Smooth muscle cell (in vitro differentiated cells): ENCODE results near the gene MDN1. TPM values are rescaled to one million over a fixed set of nuclear protein-coding genes. Genes with fewer than 3 reads are reported as not detected.

Experiments
- DNase-seq: peaks from one replicate; lab custom pipeline; 2025; ENCODE audit not compliant: unreplicated experiment; lab: John Stamatoyannopoulos, UW
- H2AFZ ChIP-seq: fragments of 200-600 bp; sonication (generic); 2 replicates; pipeline ENCODE4 v1.6.0; 2016; ENCODE audit warnings: antibody characterized with exemption, low read depth, mild to moderate bottlenecking
- H3F3A ChIP-seq: fragments of 200-600 bp; sonication (generic); 2 replicates; pipeline ENCODE4 v1.6.0; 2017; ENCODE audit warnings: antibody characterized with exemption, low read depth
- H3K27ac ChIP-seq: fragments of 200-600 bp; sonication (generic); 2 replicates; pipeline ENCODE4 v1.5.1; 2016; ENCODE audit warnings: low read depth, mild to moderate bottlenecking
- H3K27me3 ChIP-seq: fragments of 200-600 bp; sonication (generic); 2 replicates; pipeline ENCODE4 v1.6.1; 2016; ENCODE audit warnings: low read depth, mild to moderate bottlenecking
- H3K36me3 ChIP-seq: fragments of 200-600 bp; sonication (generic); 2 replicates; pipeline ENCODE4 v1.5.1; 2016; ENCODE audit warnings: low read depth
- H3K4me1 ChIP-seq: fragments of 200-600 bp; sonication (generic); 2 replicates; pipeline ENCODE4 v1.5.1; 2016; ENCODE audit warnings: low read depth
- H3K4me2 ChIP-seq: fragments of 200-600 bp; sonication (generic); 2 replicates; pipeline ENCODE4 v1.6.0; 2016; ENCODE audit warnings: mild to moderate bottlenecking
- H3K4me3 ChIP-seq: fragments of 200-600 bp; sonication (generic); 2 replicates; pipeline ENCODE4 v1.5.1; 2016; ENCODE audit warnings: mild to moderate bottlenecking
- H3K79me2 ChIP-seq: fragments of 200-600 bp; sonication (generic); 2 replicates; pipeline ENCODE4 v1.6.0; 2016; ENCODE audit warnings: low read depth, mild to moderate bottlenecking
- H3K9ac ChIP-seq: fragments of 200-600 bp; sonication (generic); 2 replicates; pipeline ENCODE4 v1.6.0; 2016; ENCODE audit warnings: low read depth
- H3K9me3 ChIP-seq: fragments of 200-600 bp; sonication (generic); replicated peaks from 2 replicates; pipeline ENCODE4 v1.5.1; 2016; ENCODE audit warnings: low read depth
- H4K20me1 ChIP-seq: fragments of 200-600 bp; sonication (generic); 2 replicates; pipeline ENCODE4 v1.6.0; 2016; ENCODE audit warnings: low read depth
- WGBS: methylation state at CpG from one replicate; pipeline ENCODE4 v1.1.7; 2016; ENCODE audit warnings: low lambda C conversion rate; 5-methylcytosine and 5-hydroxymethylcytosine counted together
- polyA plus RNA-seq: library from polyadenylated mRNA; unstranded; fragments of >200 nt; fragmentation: Nextera tagmentation; extraction: Ambion mirVana; gene quantifications from 2 replicates; pipeline ENCODE4 v1.2.1, GENCODE V29; 2016
- total RNA-seq: library from RNA; depleted of rRNA; stranded (reverse); fragments of >200 nt; gene quantifications from 2 replicates; pipeline ENCODE4 v1.2.3, GENCODE V29; 2014
- TF ChIP-seq, protein P1 (sequence below): fragments of 200-600 bp; sonication (generic); IDR thresholded peaks from 2 replicates; pipeline ENCODE4 v1.5.1; 2017; ENCODE audit warnings: borderline replicate concordance, mild to moderate bottlenecking, antibody characterized with exemption; ENCODE audit not compliant: insufficient read depth, poor library complexity, severe bottlenecking

The MDN1 gene
- total and polyA plus RNA-seq, 2 experiments from 2014 or later: 6.4 to 16.5 TPM

DNA sequence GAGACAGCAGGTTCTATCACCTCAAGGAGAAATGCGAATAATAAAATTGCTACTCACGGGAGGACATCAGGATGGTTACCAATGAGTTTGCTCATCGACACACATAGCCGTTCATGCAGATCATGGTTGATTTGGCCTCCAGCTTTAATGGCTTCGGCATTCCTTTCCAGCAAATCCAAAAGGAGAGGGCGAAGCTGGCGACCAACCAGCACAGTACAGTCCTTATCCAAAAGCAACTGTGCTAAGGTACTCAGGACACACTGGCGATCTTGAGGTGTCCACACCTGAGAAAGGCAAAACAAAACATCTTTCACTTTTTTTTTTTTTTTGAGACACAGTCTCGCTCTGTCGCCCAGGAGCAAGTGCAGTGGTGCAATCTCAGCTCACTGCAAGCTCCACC lies 16.3 kb downstream of the MDN1 start:
- Histone ChIP-seq H3K4me2 (no peak overlapping the region), H3K9ac (no peak overlapping the region), H3F3A (no peaks in the 10 kb centered on the region), H3K79me2 (peaks cover 32% of the 10 kb centered on the region), H2AFZ (no peak overlapping the region), H3K27ac (no peak overlapping the region), H4K20me1 (peaks cover 22% of the 10 kb centered on the region), H3K4me3 (no peak overlapping the region), H3K9me3 (no peaks in the 10 kb centered on the region), H3K4me1 (no peaks in the 10 kb centered on the region), H3K27me3 (no peaks in the 10 kb centered on the region), H3K36me3 (no peaks in the 10 kb centered on the region)
- TF ChIP-seq, protein P1, sequence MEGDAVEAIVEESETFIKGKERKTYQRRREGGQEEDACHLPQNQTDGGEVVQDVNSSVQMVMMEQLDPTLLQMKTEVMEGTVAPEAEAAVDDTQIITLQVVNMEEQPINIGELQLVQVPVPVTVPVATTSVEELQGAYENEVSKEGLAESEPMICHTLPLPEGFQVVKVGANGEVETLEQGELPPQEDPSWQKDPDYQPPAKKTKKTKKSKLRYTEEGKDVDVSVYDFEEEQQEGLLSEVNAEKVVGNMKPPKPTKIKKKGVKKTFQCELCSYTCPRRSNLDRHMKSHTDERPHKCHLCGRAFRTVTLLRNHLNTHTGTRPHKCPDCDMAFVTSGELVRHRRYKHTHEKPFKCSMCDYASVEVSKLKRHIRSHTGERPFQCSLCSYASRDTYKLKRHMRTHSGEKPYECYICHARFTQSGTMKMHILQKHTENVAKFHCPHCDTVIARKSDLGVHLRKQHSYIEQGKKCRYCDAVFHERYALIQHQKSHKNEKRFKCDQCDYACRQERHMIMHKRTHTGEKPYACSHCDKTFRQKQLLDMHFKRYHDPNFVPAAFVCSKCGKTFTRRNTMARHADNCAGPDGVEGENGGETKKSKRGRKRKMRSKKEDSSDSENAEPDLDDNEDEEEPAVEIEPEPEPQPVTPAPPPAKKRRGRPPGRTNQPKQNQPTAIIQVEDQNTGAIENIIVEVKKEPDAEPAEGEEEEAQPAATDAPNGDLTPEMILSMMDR: no peak
- 96% methylated on average over 10 of the region's 10 CpGs for WGBS
- DNase-seq: no peak

DNA sequence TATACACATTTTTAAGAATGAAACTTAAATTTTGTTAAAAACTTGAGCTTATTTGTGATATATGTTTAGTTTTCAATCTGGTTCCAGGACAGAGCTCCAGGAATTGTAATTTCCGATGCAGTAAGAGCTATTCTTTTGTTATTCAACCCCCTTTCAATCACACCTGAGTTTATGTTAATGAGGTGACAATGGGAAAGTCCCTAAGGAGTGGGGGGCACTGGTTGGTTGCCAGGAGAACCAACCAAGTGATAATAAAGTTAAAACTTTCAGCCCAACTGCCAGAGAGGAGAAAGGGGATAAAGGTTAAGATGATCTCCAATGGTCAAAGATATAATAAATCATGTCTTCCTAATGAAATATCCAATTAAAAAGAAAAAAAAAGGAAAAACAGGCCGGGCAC lies 19.8 kb downstream of the MDN1 start:
- TF ChIP-seq, protein P1: no peak
- H3K9me3 ChIP-seq: no peaks in the 10 kb centered on the region

DNA sequence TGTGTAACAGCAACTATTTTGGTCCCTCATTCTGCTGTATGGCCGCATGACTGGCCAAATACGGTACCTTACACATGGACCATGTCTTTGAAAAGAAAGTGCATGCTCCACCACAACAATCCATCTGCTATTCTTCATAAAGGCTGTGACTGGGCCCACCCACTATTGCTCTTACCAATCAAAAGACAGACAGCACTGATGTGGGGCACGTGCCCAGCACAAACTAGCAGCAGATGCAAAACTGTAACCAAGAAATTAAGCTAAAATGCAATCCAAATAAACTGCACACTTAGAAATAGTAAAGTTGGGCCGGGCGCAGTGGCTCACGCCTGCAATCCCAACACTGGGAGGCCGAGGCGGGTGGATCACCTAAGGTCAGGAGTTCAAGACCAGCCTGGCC lies 20.5 kb downstream of the MDN1 start:
- WGBS: 98% methylated on average over 8 of the region's 8 CpGs
- no peaks in the 10 kb centered on the region for H3K4me1 ChIP-seq
- no peak overlapping the region for H3K9ac ChIP-seq
- H3K27ac ChIP-seq: no peak overlapping the region
- DNase-seq: no peak
- no peaks in the 10 kb centered on the region for H3K27me3 ChIP-seq
- H3K36me3 ChIP-seq: no peaks in the 10 kb centered on the region
- no peaks in the 10 kb centered on the region for H3F3A ChIP-seq
- no peaks in the 10 kb centered on the region for H3K9me3 ChIP-seq
- no peak overlapping the region for H3K4me3 ChIP-seq
- TF ChIP-seq, protein P1: no peak
- no peak overlapping the region for H2AFZ ChIP-seq
- H3K79me2 ChIP-seq: peaks cover 3% of the 10 kb centered on the region
- H3K4me2 ChIP-seq: no peak overlapping the region
- H4K20me1 ChIP-seq: peaks cover 6% of the 10 kb centered on the region

More for the DNA sequence above, 19.8 kb downstream of the MDN1 start:
- Histone ChIP-seq H3K4me2 (no peak overlapping the region), H3K4me1 (no peaks in the 10 kb centered on the region), H3K4me3 (no peak overlapping the region), H3K27me3 (no peaks in the 10 kb centered on the region), H3K9ac (no peak overlapping the region), H2AFZ (no peak overlapping the region), H3K79me2 (peaks cover 6% of the 10 kb centered on the region), H3K27ac (no peak overlapping the region), H3F3A (no peaks in the 10 kb centered on the region), H3K36me3 (no peaks in the 10 kb centered on the region), H4K20me1 (peaks cover 6% of the 10 kb centered on the region)
- 63% methylated on average over 2 of the region's 2 CpGs for WGBS
- DNase-seq: no peak

DNA sequence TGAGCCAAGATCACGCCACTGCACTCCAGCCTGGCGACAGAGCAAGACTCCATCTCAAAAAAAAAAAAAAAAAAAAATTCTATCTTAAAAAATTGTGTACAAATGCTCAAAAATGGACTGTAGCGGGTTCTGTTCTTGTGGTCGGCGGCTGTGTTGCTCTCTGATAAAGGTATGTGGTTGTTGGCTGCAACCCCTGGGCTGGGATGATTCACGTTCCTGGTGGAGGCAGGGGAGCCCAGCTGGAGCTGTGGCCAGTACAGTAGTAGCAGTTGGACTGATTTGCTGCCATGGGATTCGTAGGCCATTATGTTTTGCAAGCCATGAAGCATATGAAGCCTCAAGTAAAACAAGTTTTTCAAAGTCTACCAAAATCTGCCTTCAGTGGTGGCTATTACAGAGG lies 22.3 kb downstream of the MDN1 start:
- Histone ChIP-seq H3K4me3 (no peak overlapping the region), H3K27ac (no peak overlapping the region), H3K27me3 (no peaks in the 10 kb centered on the region), H3K9me3 (no peaks in the 10 kb centered on the region), H4K20me1 (peaks cover 6% of the 10 kb centered on the region), H3K4me1 (no peaks in the 10 kb centered on the region), H3F3A (no peaks in the 10 kb centered on the region), H3K36me3 (no peaks in the 10 kb centered on the region), H3K79me2 (no peaks in the 10 kb centered on the region), H2AFZ (no peak overlapping the region), H3K4me2 (no peak overlapping the region), H3K9ac (no peak overlapping the region)
- DNase-seq: no peak
- TF ChIP-seq, protein P1: no peak
- WGBS: 96% methylated on average over 7 of the region's 7 CpGs
